ENCODE results near the gene NAV1.
A peak's percentile ranks its signal among the peaks of the same experiment; 100 is the strongest.
"Not testable (repeated sequence)": the region's sequence is repeated elsewhere in the genome, so short reads cannot be mapped to it uniquely, and the experiment has no call there.

The NAV1 gene

DNA sequence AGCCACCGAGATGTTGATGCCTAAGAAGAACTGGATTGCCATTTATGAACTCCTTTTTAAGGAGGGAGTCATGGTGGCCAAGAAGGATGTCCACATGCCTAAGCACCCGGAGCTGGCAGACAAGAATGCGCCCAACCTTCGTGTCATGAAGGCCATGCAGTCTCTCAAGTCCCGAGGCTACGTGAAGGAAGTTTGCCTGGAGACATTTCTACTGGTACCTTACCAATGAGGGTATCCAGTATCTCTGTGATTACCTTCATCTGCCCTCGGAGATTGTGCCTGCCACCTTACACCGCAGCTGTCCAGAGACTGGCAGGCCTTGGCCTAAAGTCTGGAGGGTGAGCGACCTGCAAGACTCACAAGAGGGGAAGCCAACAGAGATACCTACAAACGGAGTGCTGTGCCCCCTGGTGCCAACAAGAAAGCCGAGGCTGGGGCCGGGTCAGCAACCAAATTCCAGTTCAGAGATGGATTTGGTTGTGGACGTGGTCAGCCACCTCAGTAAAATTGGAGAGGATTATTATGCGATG lies 18.8 kb upstream of the NAV1 start:
- Histone ChIP-seq H2BK12ac (ENCODE audit: low read length) (peak overlapping the region; percentile 4), H4K91ac (ENCODE audit: low read depth, low read length) (peak overlapping the region; percentile 38), H3K79me1 (ENCODE audit: low read length) (peaks cover 28% of the 10 kb centered on the region), H3K4me1 (ENCODE audit: control insufficient read depth in 1 of 2, insufficient read depth in 2 of 2, low read length in 2 of 2) (peaks cover 18 to 21% of the 10 kb centered on the region in 2 experiments)
- H2BK5ac ChIP-seq (ENCODE audit: low read depth, low read length, poor library complexity); H3K36me3 ChIP-seq (ENCODE audit: control insufficient read depth in 1 of 2, insufficient read depth in 2 of 2, low read length in 2 of 2); H4K12ac ChIP-seq (ENCODE audit: low read depth, low read length); H3K23ac ChIP-seq (ENCODE audit: low read length); H3K18ac ChIP-seq (ENCODE audit: low read length); H3K27ac ChIP-seq (ENCODE audit: low read depth, low read length); H3K4me3 ChIP-seq (ENCODE audit: low read depth, low read length); H3K4me2 ChIP-seq (ENCODE audit: low read length); H2AK5ac ChIP-seq (ENCODE audit: low read length); H2BK120ac ChIP-seq (ENCODE audit: insufficient read depth, low read length, poor library complexity); H4K8ac ChIP-seq (ENCODE audit: low read depth, low read length); H3K14ac ChIP-seq (ENCODE audit: low read length); H3K9me3 ChIP-seq (ENCODE audit: insufficient read depth, low read depth, low read length); H3K4ac ChIP-seq (ENCODE audit: low read depth, low read length); H3K9ac ChIP-seq (ENCODE audit: low read length); H2AFZ ChIP-seq (ENCODE audit: insufficient read depth, low read length, poor library complexity); H3K79me2 ChIP-seq (ENCODE audit: control insufficient read depth, insufficient read depth, low read length, poor library complexity); H3K27me3 ChIP-seq (ENCODE audit: insufficient read depth, low read length): not testable (repeated sequence)
- peak; percentile 91 to 92 for DNase-seq
- no CpG with 5 or more reads among the region's 14 CpGs for WGBS (ENCODE audit: extremely low coverage, insufficient coverage, insufficient read length)

DNA sequence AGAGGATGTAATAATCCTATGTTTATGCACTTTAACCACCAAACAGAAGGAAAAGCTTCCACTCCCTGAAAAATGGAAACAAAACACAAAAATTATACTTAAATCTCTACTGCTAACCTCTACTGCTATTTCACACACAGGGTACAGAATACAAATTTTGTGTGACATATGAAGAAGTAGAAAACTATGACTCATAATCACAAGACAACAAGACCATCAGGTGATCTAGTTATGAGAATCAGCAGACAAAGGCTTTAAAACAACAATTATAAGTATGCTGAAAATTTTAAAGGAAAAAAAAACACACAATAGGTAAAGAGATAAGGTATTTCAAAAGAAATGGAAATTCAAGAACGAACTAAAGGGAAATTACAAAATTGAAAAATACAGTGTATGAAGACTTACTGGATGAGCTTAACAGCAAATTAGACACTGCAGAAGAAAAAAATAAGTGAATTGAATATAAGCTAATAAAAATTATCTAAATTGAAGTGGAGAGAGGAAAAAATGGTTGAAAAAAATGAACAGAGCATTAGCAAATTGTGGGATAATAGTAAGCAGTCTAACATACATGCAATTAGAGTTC lies 13.6 kb upstream of the NAV1 start:
- Histone ChIP-seq H3K9ac (ENCODE audit: low read length) (no peak overlapping the region), H3K9me3 (ENCODE audit: insufficient read depth, low read depth, low read length) (no peaks in the 10 kb centered on the region), H3K4ac (ENCODE audit: low read depth, low read length) (no peak overlapping the region), H3K79me1 (ENCODE audit: low read length) (peaks cover 1% of the 10 kb centered on the region), H3K4me3 (ENCODE audit: low read depth, low read length) (no peak overlapping the region), H3K14ac (ENCODE audit: low read length) (no peak overlapping the region), H3K27ac (ENCODE audit: low read depth, low read length) (no peak overlapping the region), H3K79me2 (ENCODE audit: control insufficient read depth, insufficient read depth, low read length, poor library complexity) (no peaks in the 10 kb centered on the region), H3K4me2 (ENCODE audit: low read length) (no peak overlapping the region), H3K23ac (ENCODE audit: low read length) (no peak overlapping the region), H2AFZ (ENCODE audit: insufficient read depth, low read length, poor library complexity) (no peak overlapping the region), H4K8ac (ENCODE audit: low read depth, low read length) (no peak overlapping the region), H3K27me3 (ENCODE audit: insufficient read depth, low read length) (no peaks in the 10 kb centered on the region), H3K18ac (ENCODE audit: low read length) (no peak overlapping the region), H2BK120ac (ENCODE audit: insufficient read depth, low read length, poor library complexity) (no peak overlapping the region), H4K91ac (ENCODE audit: low read depth, low read length) (no peak overlapping the region), H3K4me1 (ENCODE audit: control insufficient read depth in 1 of 2, insufficient read depth in 2 of 2, low read length in 2 of 2) (no peaks in the 10 kb centered on the region), H3K36me3 (ENCODE audit: control insufficient read depth in 1 of 2, insufficient read depth in 2 of 2, low read length in 2 of 2) (no peaks in the 10 kb centered on the region), H4K12ac (ENCODE audit: low read depth, low read length) (no peak overlapping the region), H2BK5ac (ENCODE audit: low read depth, low read length, poor library complexity) (no peak overlapping the region), H2BK12ac (ENCODE audit: low read length) (no peak overlapping the region), H2AK5ac (ENCODE audit: low read length) (no peak overlapping the region)
- peak in 1 of 2 donors; percentile 64 for DNase-seq
- no CpG with 5 or more reads among the region's 1 CpG for WGBS (ENCODE audit: extremely low coverage, insufficient coverage, insufficient read length)

DNA sequence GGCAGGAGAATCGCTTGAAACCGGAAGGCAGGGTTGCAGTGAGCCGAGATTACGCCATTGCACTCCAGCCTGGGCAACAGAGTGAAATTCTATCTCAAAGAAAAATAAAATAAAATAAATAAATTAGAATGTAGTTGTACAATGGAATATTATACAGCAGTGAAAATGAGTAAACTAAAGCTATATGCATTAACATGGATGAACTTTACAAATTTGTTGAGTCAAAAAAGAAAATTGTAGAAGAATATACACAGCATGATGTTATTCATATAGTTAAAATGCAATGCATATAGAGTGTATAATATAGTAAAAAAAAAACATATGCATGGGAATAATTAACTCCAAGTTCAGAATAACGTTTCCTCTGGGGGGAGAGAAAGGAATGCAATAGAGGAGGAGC lies 11.0 kb upstream of the NAV1 start:
- H3K4ac ChIP-seq (ENCODE audit: low read depth, low read length) = no peak overlapping the region
- H2AK5ac ChIP-seq (ENCODE audit: low read length) = no peak overlapping the region
- peaks cover 5 to 16% of the 10 kb centered on the region in 2 experiments for H3K4me1 ChIP-seq (ENCODE audit: control insufficient read depth in 1 of 2, insufficient read depth in 2 of 2, low read length in 2 of 2)
- no peak overlapping the region for H3K14ac ChIP-seq (ENCODE audit: low read length)
- H3K36me3 ChIP-seq (ENCODE audit: control insufficient read depth in 1 of 2, insufficient read depth in 2 of 2, low read length in 2 of 2) = no peaks in the 10 kb centered on the region
- no peak overlapping the region for H4K12ac ChIP-seq (ENCODE audit: low read depth, low read length)
- H2BK12ac ChIP-seq (ENCODE audit: low read length) = no peak overlapping the region
- peaks cover 15% of the 10 kb centered on the region for H3K79me1 ChIP-seq (ENCODE audit: low read length)
- DNase-seq = no peak
- no peaks in the 10 kb centered on the region for H3K79me2 ChIP-seq (ENCODE audit: control insufficient read depth, insufficient read depth, low read length, poor library complexity)
- H3K18ac ChIP-seq (ENCODE audit: low read length) = no peak overlapping the region
- no peak overlapping the region for H3K4me2 ChIP-seq (ENCODE audit: low read length)
- no peak overlapping the region for H2AFZ ChIP-seq (ENCODE audit: insufficient read depth, low read length, poor library complexity)
- no peak overlapping the region for H3K9ac ChIP-seq (ENCODE audit: low read length)
- H3K27me3 ChIP-seq (ENCODE audit: insufficient read depth, low read length) = no peaks in the 10 kb centered on the region
- H2BK120ac ChIP-seq (ENCODE audit: insufficient read depth, low read length, poor library complexity) = no peak overlapping the region
- H4K91ac ChIP-seq (ENCODE audit: low read depth, low read length) = no peak overlapping the region
- H3K4me3 ChIP-seq (ENCODE audit: low read depth, low read length) = no peak overlapping the region
- no peak overlapping the region for H2BK5ac ChIP-seq (ENCODE audit: low read depth, low read length, poor library complexity)
- no CpG with 5 or more reads among the region's 5 CpGs for WGBS (ENCODE audit: extremely low coverage, insufficient coverage, insufficient read length)
- no peak overlapping the region for H3K23ac ChIP-seq (ENCODE audit: low read length)
- no peak overlapping the region for H3K27ac ChIP-seq (ENCODE audit: low read depth, low read length)
- H3K9me3 ChIP-seq (ENCODE audit: insufficient read depth, low read depth, low read length) = no peaks in the 10 kb centered on the region
- H4K8ac ChIP-seq (ENCODE audit: low read depth, low read length) = no peak overlapping the region

DNA sequence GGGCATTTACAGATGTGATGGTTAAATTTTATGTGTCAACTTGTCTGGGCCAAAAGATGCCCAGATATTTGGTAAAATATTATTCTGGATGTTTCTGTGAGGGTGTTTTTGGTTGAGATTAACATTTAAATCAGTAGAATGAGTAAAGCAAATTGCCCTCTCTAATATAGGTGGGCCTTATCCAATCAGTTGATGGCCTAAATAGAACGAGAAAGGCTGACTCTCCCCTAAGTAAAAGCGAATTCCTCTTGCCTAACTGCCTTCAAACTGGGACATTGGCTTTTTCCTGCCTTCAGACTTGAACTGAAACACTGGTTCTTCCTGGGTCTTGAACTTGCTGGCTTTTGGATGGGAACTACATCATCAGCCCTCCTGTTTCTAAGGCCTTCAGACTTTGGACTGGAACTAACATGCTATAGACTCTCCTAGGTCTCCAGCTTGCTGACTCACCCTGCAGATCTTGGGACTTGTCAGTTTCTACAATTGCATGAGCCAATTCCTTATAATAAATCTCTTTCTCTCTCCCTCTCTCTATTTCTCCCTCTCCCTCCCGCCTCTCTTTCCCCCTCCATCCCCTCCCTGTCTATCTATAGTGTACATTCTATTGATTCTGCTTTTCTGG lies 10.2 kb upstream of the NAV1 start:
- Histone ChIP-seq H3K4me3 (ENCODE audit: low read depth, low read length) (no peak overlapping the region), H4K91ac (ENCODE audit: low read depth, low read length) (no peak overlapping the region), H3K18ac (ENCODE audit: low read length) (no peak overlapping the region), H3K79me1 (ENCODE audit: low read length) (peaks cover 15% of the 10 kb centered on the region), H2AK5ac (ENCODE audit: low read length) (no peak overlapping the region), H3K14ac (ENCODE audit: low read length) (no peak overlapping the region), H3K36me3 (ENCODE audit: control insufficient read depth in 1 of 2, insufficient read depth in 2 of 2, low read length in 2 of 2) (no peaks in the 10 kb centered on the region), H3K23ac (ENCODE audit: low read length) (no peak overlapping the region), H3K4me2 (ENCODE audit: low read length) (no peak overlapping the region), H3K9me3 (ENCODE audit: insufficient read depth, low read depth, low read length) (no peaks in the 10 kb centered on the region), H3K27ac (ENCODE audit: low read depth, low read length) (no peak overlapping the region), H3K4ac (ENCODE audit: low read depth, low read length) (no peak overlapping the region), H3K27me3 (ENCODE audit: insufficient read depth, low read length) (no peaks in the 10 kb centered on the region), H3K9ac (ENCODE audit: low read length) (no peak overlapping the region), H2BK120ac (ENCODE audit: insufficient read depth, low read length, poor library complexity) (no peak overlapping the region), H3K4me1 (ENCODE audit: control insufficient read depth in 1 of 2, insufficient read depth in 2 of 2, low read length in 2 of 2) (peaks cover 7 to 19% of the 10 kb centered on the region in 2 experiments), H4K12ac (ENCODE audit: low read depth, low read length) (no peak overlapping the region), H4K8ac (ENCODE audit: low read depth, low read length) (no peak overlapping the region), H2AFZ (ENCODE audit: insufficient read depth, low read length, poor library complexity) (no peak overlapping the region), H2BK12ac (ENCODE audit: low read length) (no peak overlapping the region), H3K79me2 (ENCODE audit: control insufficient read depth, insufficient read depth, low read length, poor library complexity) (no peaks in the 10 kb centered on the region), H2BK5ac (ENCODE audit: low read depth, low read length, poor library complexity) (no peak overlapping the region)
- DNase-seq = no peak
- 89% methylated on average over 1 of the region's 3 CpGs for WGBS (ENCODE audit: extremely low coverage, insufficient coverage, insufficient read length)
